ENCODE results near the gene PDIA5. TPM values are rescaled to one million over a fixed set of nuclear protein-coding genes. Genes with fewer than 3 reads are reported as not detected.
A peak's percentile ranks its signal among the peaks of the same experiment; 100 is the strongest.

Gene PDIA5
- total and polyA plus RNA-seq, 11 donors = 3.3 to 16.3 (median 6.4) TPM

- no peak for ATAC-seq
- H3K27me3 ChIP-seq = no peaks in the 10 kb centered on the region
- no peak overlapping the region for H3K4me3 ChIP-seq
- DNase-seq = peak in 1 of 5 donors; percentile 19
- WGBS, 4 donors = 94 to 96% (median 96%) methylated on average over 9 of the region's 9 CpGs
- peaks cover 0 to 53% (median 13%) of the 10 kb centered on the region in 9 donors for H3K36me3 ChIP-seq
- no peak for TF ChIP-seq POLR2A (IDR thresholded peaks at IDR 0.05)
- TF ChIP-seq, protein P1, sequence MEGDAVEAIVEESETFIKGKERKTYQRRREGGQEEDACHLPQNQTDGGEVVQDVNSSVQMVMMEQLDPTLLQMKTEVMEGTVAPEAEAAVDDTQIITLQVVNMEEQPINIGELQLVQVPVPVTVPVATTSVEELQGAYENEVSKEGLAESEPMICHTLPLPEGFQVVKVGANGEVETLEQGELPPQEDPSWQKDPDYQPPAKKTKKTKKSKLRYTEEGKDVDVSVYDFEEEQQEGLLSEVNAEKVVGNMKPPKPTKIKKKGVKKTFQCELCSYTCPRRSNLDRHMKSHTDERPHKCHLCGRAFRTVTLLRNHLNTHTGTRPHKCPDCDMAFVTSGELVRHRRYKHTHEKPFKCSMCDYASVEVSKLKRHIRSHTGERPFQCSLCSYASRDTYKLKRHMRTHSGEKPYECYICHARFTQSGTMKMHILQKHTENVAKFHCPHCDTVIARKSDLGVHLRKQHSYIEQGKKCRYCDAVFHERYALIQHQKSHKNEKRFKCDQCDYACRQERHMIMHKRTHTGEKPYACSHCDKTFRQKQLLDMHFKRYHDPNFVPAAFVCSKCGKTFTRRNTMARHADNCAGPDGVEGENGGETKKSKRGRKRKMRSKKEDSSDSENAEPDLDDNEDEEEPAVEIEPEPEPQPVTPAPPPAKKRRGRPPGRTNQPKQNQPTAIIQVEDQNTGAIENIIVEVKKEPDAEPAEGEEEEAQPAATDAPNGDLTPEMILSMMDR (IDR thresholded peaks at IDR 0.05) = no peak
- H3K27ac ChIP-seq = peak overlapping the region in 6 of 12 donors; percentile 27 to 76 (median 44)
- no peaks in the 10 kb centered on the region for H3K9me3 ChIP-seq
- H3K4me1 ChIP-seq = peaks cover 0 to 42% (median 29%) of the 10 kb centered on the region in 12 donors
- intact Hi-C loops (cut with DNase I) = loop anchor here in 1 of 10 donors (2.0 kb wide), 1 partner anchor 21 kb away; no protein-coding TSS in a partner anchor
Observed at GRCh38 chr3:123096126-123096525, 29.3 kb downstream of the PDIA5 start.

DNA sequence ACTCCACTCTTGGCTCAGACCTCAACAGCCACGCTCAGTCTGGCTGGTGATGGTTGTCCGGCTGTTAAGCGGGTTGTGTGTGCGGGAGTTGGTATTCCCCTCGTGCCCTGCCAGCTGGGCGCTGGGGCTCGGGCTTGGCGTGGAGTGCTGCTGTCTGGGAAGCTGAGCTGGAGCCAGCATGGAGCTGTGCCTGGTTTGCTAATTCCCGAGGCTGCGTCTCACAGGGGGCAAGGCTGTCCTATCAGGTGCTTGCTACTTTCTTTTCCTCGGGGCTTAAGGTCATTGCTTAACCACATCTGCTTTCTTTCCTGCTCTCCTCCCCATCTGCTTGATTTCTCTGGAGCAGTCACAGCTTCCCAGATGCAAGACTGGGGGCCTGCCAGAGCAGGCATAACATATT lies 29.9 kb downstream of the PDIA5 start:
- Histone ChIP-seq H3K27ac (peak overlapping the region in 7 of 12 donors; percentile 27 to 76 (median 44)), H3K27me3 (no peaks in the 10 kb centered on the region), H3K4me3 (no peak overlapping the region), H3K4me1 (peaks cover 0 to 40% (median 29%) of the 10 kb centered on the region in 12 donors), H3K9me3 (no peaks in the 10 kb centered on the region), H3K36me3 (peaks cover 0 to 47% (median 14%) of the 10 kb centered on the region in 9 donors)
- ATAC-seq (peak; percentile 82 to 94 (median 88)), DNase-seq (peak; percentile 70 to 88 (median 80))
- intact Hi-C loops (cut with DNase I) = loop anchor here in 1 of 10 donors (2.0 kb wide), 1 partner anchor 20 kb away; no protein-coding TSS in a partner anchor
- TF ChIP-seq, protein P1 (IDR thresholded peaks at IDR 0.05) = no peak
- no peak for TF ChIP-seq POLR2A (IDR thresholded peaks at IDR 0.05)
- 24 to 33% (median 30%) methylated on average over 11 of the region's 11 CpGs for WGBS, 4 donors

GRCh38 chr3:123098426-123099330 lies 31.9 kb downstream of the PDIA5 start:
- ATAC-seq (peak in 1 of 4 donors; percentile 5), DNase-seq (peak in 1 of 5 donors; percentile 16)
- H3K9me3 ChIP-seq = no peaks in the 10 kb centered on the region
- intact Hi-C loops (cut with DNase I) = no loop called here
- H3K4me1 ChIP-seq = peaks cover 0 to 40% (median 29%) of the 10 kb centered on the region in 12 donors
- TF ChIP-seq, protein P1 (IDR thresholded peaks at IDR 0.05) = no peak
- TF ChIP-seq POLR2A (IDR thresholded peaks at IDR 0.05) = no peak
- H3K27me3 ChIP-seq = no peaks in the 10 kb centered on the region
- H3K27ac ChIP-seq = peak overlapping the region in 1 of 12 donors; percentile 76
- WGBS, 4 donors = 64 to 74% (median 67%) methylated on average over 6 of the region's 6 CpGs
- peaks cover 0 to 45% (median 19%) of the 10 kb centered on the region in 9 donors for H3K36me3 ChIP-seq
- no peak overlapping the region for H3K4me3 ChIP-seq

Measured in heart left ventricle (tissue), 16 donors.